Psoas muscle (tissue), 8 donors: ENCODE measurements around the gene LMO7. TPM values are rescaled to one million over a fixed set of nuclear protein-coding genes. Genes with fewer than 3 reads are reported as not detected.

Source experiments
- ATAC-seq, 4 donors: fragments of 200-7000 bp; cut with Tn5 transposase; one replicate each; pipeline ENCODE4 v1.9.1; 2020; ENCODE audit warnings: moderate library complexity in 3 of 4, mild to moderate bottlenecking in 2 of 4
- DNase-seq, 2 donors: peaks; one replicate each; pipeline ENCODE4 v3.0.0-alpha.2; 2020
- H3K27ac ChIP-seq: fragments of 200-600 bp; one replicate; pipeline ENCODE4 v1.8.0; 2022
- H3K27me3 ChIP-seq, 3 donors: fragments of 200-600 bp in 1 of 3; one replicate each; pipeline versions ENCODE4 v1.6.1 to v1.8.0; 2013 to 2022; ENCODE audit warnings: low read length in 2 of 3, mild to moderate bottlenecking in 2 of 3, moderate library complexity in 1 of 3; ENCODE audit not compliant: insufficient read depth in 3 of 3
- H3K36me3 ChIP-seq, 2 donors: fragments of 200-600 bp in 1 of 2; one replicate each; pipeline versions ENCODE4 v1.6.1 to v1.8.0; 2013 to 2022; ENCODE audit warnings: low read depth in 1 of 2, mild to moderate bottlenecking in 1 of 2, moderate library complexity in 1 of 2; ENCODE audit not compliant: insufficient read depth in 1 of 2
- H3K4me1 ChIP-seq: fragments of 200-600 bp; one replicate; pipeline ENCODE4 v1.8.0; 2022
- H3K4me3 ChIP-seq: fragments of 200-600 bp; one replicate; pipeline ENCODE4 v1.8.0; 2022; ENCODE audit warnings: mild to moderate bottlenecking
- H3K9me3 ChIP-seq: fragments of 200-600 bp; one replicate; pipeline ENCODE4 v1.8.0; 2022
- CTCF ChIP-seq: fragments of 200-600 bp; IDR thresholded peaks from one replicate; pipeline ENCODE4 v1.8.0; 2022; ENCODE audit warnings: antibody characterized with exemption
- WGBS, 3 donors: extraction: QIAGEN DNeasy Blood & Tissue Kit; methylation state at CpG; one replicate each; pipeline versions ENCODE4 v1.1.6 to v1.1.7; 2013; 5-methylcytosine and 5-hydroxymethylcytosine counted together
- intact Hi-C, 2 donors: fragments of 100-400 bp; cut with DNase I; formaldehyde crosslinking; loops; one replicate each; pipeline versions ENCODE4 v1.11.0 to v1.14.2; 2022
- polyA plus RNA-seq, 3 donors: library from polyadenylated mRNA; stranded (reverse); fragments of 200-250 nt; gene quantifications; one replicate each; pipeline ENCODE4 v1.2.3, GENCODE V29; 2013
- total RNA-seq, 4 donors: library from RNA; stranded (reverse); fragmentation: NEBNext Ultra II Directional in 2 of 4; extraction: Animal tissue kit (Norgen Biotek cat#: 25700) in 2 of 4; gene quantifications; one replicate each; pipeline versions ENCODE4 v1.2.1 to v1.2.4, GENCODE V29; 2021 to 2023
- donor health status: healthy with polysubstance abuse.
- donor health status: DM: no; HTN: no; CAD: no; lungs with moderate emphysema.
- donor health status: Bipolar disorder and iron deficiency.
- donor health status: healthy.
- donor health status: DM: yes; HTN: yes; CAD: no.
- donor health status: DM: no; HTN: no; CAD: no.
- donor health status: DM: no; HTN: no; CAD: no.
- donor health status: DM: yes; HTN: yes; CAD: no.

The LMO7 gene
- total and polyA plus RNA-seq, 7 donors = 15.3 to 271 (median 97.9) TPM

- no peaks in the 10 kb centered on the region for H3K9me3 ChIP-seq
- H3K27me3 ChIP-seq = no peaks in the 10 kb centered on the region
- 92 to 99% (median 96%) methylated on average over 2 of the region's 2 CpGs for WGBS, 3 donors
- H3K4me3 ChIP-seq = no peak overlapping the region
- peaks cover 24% of the 10 kb centered on the region for H3K4me1 ChIP-seq
- no peak overlapping the region for H3K27ac ChIP-seq
- ATAC-seq (no peak), DNase-seq (no peak)
- intact Hi-C loops = no loop called here
- no peak for TF ChIP-seq CTCF
- H3K36me3 ChIP-seq = no peaks in the 10 kb centered on the region
Observed at GRCh38 chr13:75745387-75745786, 109.3 kb downstream of the LMO7 start.

- DNase-seq (no peak), ATAC-seq (peak in 1 of 4 donors; percentile 5)
- intact Hi-C loops = no loop called here
- no peak overlapping the region for H3K4me3 ChIP-seq
- peaks cover 15% of the 10 kb centered on the region for H3K4me1 ChIP-seq
- 80 to 88% (median 80%) methylated on average over 3 of the region's 3 CpGs for WGBS, 3 donors
- H3K27ac ChIP-seq = peak overlapping the region; percentile 46
- no peaks in the 10 kb centered on the region for H3K27me3 ChIP-seq
- no peaks in the 10 kb centered on the region for H3K36me3 ChIP-seq
- no peak for TF ChIP-seq CTCF
- H3K9me3 ChIP-seq = no peaks in the 10 kb centered on the region
Observed at GRCh38 chr13:75748874-75749273, 112.7 kb downstream of the LMO7 start.

GRCh38 chr13:75749407-75749806 is 113.3 kb downstream of the LMO7 start:
- ATAC-seq (peak; percentile 76 to 97 (median 88)), DNase-seq (peak; percentile 17 to 62)
- H3K27ac ChIP-seq = peak overlapping the region; percentile 46
- no peaks in the 10 kb centered on the region for H3K27me3 ChIP-seq
- peaks cover 15% of the 10 kb centered on the region for H3K4me1 ChIP-seq
- no peaks in the 10 kb centered on the region for H3K9me3 ChIP-seq
- TF ChIP-seq CTCF = no peak
- H3K36me3 ChIP-seq = no peaks in the 10 kb centered on the region
- intact Hi-C loops = no loop called here
- 11 to 15% (median 12%) methylated on average over 4 of the region's 4 CpGs for WGBS, 3 donors
- no peak overlapping the region for H3K4me3 ChIP-seq

GRCh38 chr13:75751350-75751749 is 115.2 kb downstream of the LMO7 start:
- intact Hi-C loops = no loop called here

More at GRCh38 chr13:75751350-75751749, 115.2 kb downstream of the LMO7 start:
- ATAC-seq = no peak
- no peak overlapping the region for H3K27ac ChIP-seq
- peaks cover 15% of the 10 kb centered on the region for H3K4me1 ChIP-seq
- no peaks in the 10 kb centered on the region for H3K36me3 ChIP-seq
- no peak overlapping the region for H3K4me3 ChIP-seq
- no peak for TF ChIP-seq CTCF
- DNase-seq = no peak
- H3K27me3 ChIP-seq = no peaks in the 10 kb centered on the region
- no peaks in the 10 kb centered on the region for H3K9me3 ChIP-seq
- 75 to 77% (median 77%) methylated on average over 4 of the region's 4 CpGs for whole genome bisulfite sequencing, 3 donors
